Muscle layer of colon (tissue), 2 donors: ENCODE results near the gene TRMO.

Source experiments
- H3K27ac ChIP-seq: one replicate; pipeline ENCODE4 v1.7.0; 2013; ENCODE audit warnings: low read depth, mild to moderate bottlenecking, low read length, moderate library complexity
- H3K27me3 ChIP-seq, 2 donors: one replicate each; pipeline ENCODE4 v1.7.0; 2013; ENCODE audit warnings: low read length in 2 of 2, mild to moderate bottlenecking in 2 of 2; ENCODE audit not compliant: insufficient read depth in 2 of 2, control insufficient read depth in 1 of 2
- H3K36me3 ChIP-seq: one replicate; pipeline ENCODE4 v1.7.0; 2013; ENCODE audit warnings: mild to moderate bottlenecking, low read length; ENCODE audit not compliant: insufficient read depth
- H3K4me1 ChIP-seq: one replicate; pipeline ENCODE4 v1.7.0; 2013; ENCODE audit warnings: mild to moderate bottlenecking, low read length; ENCODE audit not compliant: insufficient read depth
- H3K4me3 ChIP-seq, 2 donors: one replicate each; pipeline ENCODE4 v1.7.0; 2013; ENCODE audit warnings: low read length in 2 of 2, low read depth in 1 of 2, mild to moderate bottlenecking in 1 of 2, moderate library complexity in 1 of 2
- H3K9ac ChIP-seq: one replicate; pipeline ENCODE4 v1.7.0; 2013; ENCODE audit warnings: low read length
- H3K9me3 ChIP-seq: one replicate; pipeline ENCODE4 v1.7.0; 2013; ENCODE audit warnings: mild to moderate bottlenecking, low read length
- donor health status: abdominal sarcoma.
- donor health status: Adenocarcinoma of cecum.

TRMO gene

GRCh38 chr9:97936998-97937397 lies 14.7 kb upstream of the TRMO start:
- H3K4me1 ChIP-seq: no peaks in the 10 kb centered on the region
- H3K9me3 ChIP-seq: no peaks in the 10 kb centered on the region
- H3K27ac ChIP-seq: no peak overlapping the region
- no peaks in the 10 kb centered on the region for H3K36me3 ChIP-seq
- no peaks in the 10 kb centered on the region for H3K27me3 ChIP-seq
- no peak overlapping the region for H3K9ac ChIP-seq
- no peak overlapping the region for H3K4me3 ChIP-seq

- H3K36me3 ChIP-seq: no peaks in the 10 kb centered on the region
- H3K4me3 ChIP-seq: no peak overlapping the region
- H3K9ac ChIP-seq: no peak overlapping the region
- H3K27me3 ChIP-seq: no peaks in the 10 kb centered on the region
- H3K27ac ChIP-seq: no peak overlapping the region
- no peaks in the 10 kb centered on the region for H3K4me1 ChIP-seq
- H3K9me3 ChIP-seq: no peaks in the 10 kb centered on the region
These were observed 13.0 kb upstream of the TRMO start for GRCh38 chr9:97935276-97935675.

- Histone ChIP-seq H3K9ac (no peak overlapping the region), H3K27me3 (no peaks in the 10 kb centered on the region), H3K36me3 (no peaks in the 10 kb centered on the region), H3K4me3 (no peak overlapping the region), H3K9me3 (no peaks in the 10 kb centered on the region), H3K4me1 (no peaks in the 10 kb centered on the region), H3K27ac (no peak overlapping the region)
These were observed 12.2 kb upstream of the TRMO start for GRCh38 chr9:97934321-97935115.

GRCh38 chr9:97933297-97933998 lies 11.1 kb upstream of the TRMO start:
- H3K4me1 ChIP-seq: no peaks in the 10 kb centered on the region
- H3K36me3 ChIP-seq: no peaks in the 10 kb centered on the region
- no peak overlapping the region for H3K27ac ChIP-seq
- H3K9me3 ChIP-seq: no peaks in the 10 kb centered on the region
- H3K4me3 ChIP-seq: no peak overlapping the region
- H3K27me3 ChIP-seq: no peaks in the 10 kb centered on the region
- no peak overlapping the region for H3K9ac ChIP-seq

GRCh38 chr9:97930972-97931371 lies 8.7 kb upstream of the TRMO start:
- Histone ChIP-seq H3K4me1 (no peaks in the 10 kb centered on the region), H3K27ac (no peak overlapping the region), H3K9me3 (no peaks in the 10 kb centered on the region), H3K4me3 (no peak overlapping the region), H3K9ac (no peak overlapping the region), H3K27me3 (no peaks in the 10 kb centered on the region), H3K36me3 (no peaks in the 10 kb centered on the region)

GRCh38 chr9:97928986-97929604 lies 6.8 kb upstream of the TRMO start:
- no peaks in the 10 kb centered on the region for H3K4me1 ChIP-seq
- H3K9me3 ChIP-seq: no peaks in the 10 kb centered on the region
- H3K4me3 ChIP-seq: no peak overlapping the region
- H3K27me3 ChIP-seq: no peaks in the 10 kb centered on the region
- H3K9ac ChIP-seq: no peak overlapping the region
- no peaks in the 10 kb centered on the region for H3K36me3 ChIP-seq
- no peak overlapping the region for H3K27ac ChIP-seq

- Histone ChIP-seq H3K9me3 (no peaks in the 10 kb centered on the region), H3K4me3 (no peak overlapping the region), H3K27ac (no peak overlapping the region), H3K9ac (no peak overlapping the region), H3K4me1 (peaks cover 9% of the 10 kb centered on the region), H3K27me3 (no peaks in the 10 kb centered on the region), H3K36me3 (no peaks in the 10 kb centered on the region)
These were observed 3.4 kb upstream of the TRMO start for GRCh38 chr9:97925497-97926334.

GRCh38 chr9:97924386-97924785 lies 2.1 kb upstream of the TRMO start:
- peaks cover 4% of the 10 kb centered on the region for H3K36me3 ChIP-seq
- H3K9ac ChIP-seq: no peak overlapping the region
- H3K27ac ChIP-seq: no peak overlapping the region
- H3K27me3 ChIP-seq: no peaks in the 10 kb centered on the region
- H3K4me1 ChIP-seq: peaks cover 20% of the 10 kb centered on the region
- H3K9me3 ChIP-seq: no peaks in the 10 kb centered on the region
- no peak overlapping the region for H3K4me3 ChIP-seq

- Histone ChIP-seq H3K9ac (no peak overlapping the region), H3K36me3 (peaks cover 4% of the 10 kb centered on the region), H3K27ac (peak overlapping the region; percentile 31), H3K4me3 (no peak overlapping the region), H3K9me3 (no peaks in the 10 kb centered on the region), H3K4me1 (peaks cover 21% of the 10 kb centered on the region), H3K27me3 (no peaks in the 10 kb centered on the region)
These were observed 1.3 kb upstream of the TRMO start for GRCh38 chr9:97923529-97924108.

GRCh38 chr9:97919217-97919813 lies 3.0 kb downstream of the TRMO start:
- H3K4me1 ChIP-seq: peaks cover 21% of the 10 kb centered on the region
- H3K9me3 ChIP-seq: no peaks in the 10 kb centered on the region
- no peak overlapping the region for H3K9ac ChIP-seq
- H3K27ac ChIP-seq: no peak overlapping the region
- peaks cover 10% of the 10 kb centered on the region for H3K36me3 ChIP-seq
- H3K27me3 ChIP-seq: no peaks in the 10 kb centered on the region
- no peak overlapping the region for H3K4me3 ChIP-seq
